Upper lobe of left lung (tissue), 4 donors: ENCODE data around the gene RAPGEF5.

Experiments
- CTCF ChIP-seq, 6 experiments: fragments of 450-650 bp in 4 of 6; fragments of 200-600 bp in 2 of 6; sonication (generic) in 2 of 6; IDR thresholded peaks; one replicate each; pipeline ENCODE4 v1.5.1; 2016 to 2019; ENCODE audit warnings: antibody characterized with exemption in 6 of 6
- POLR2A ChIP-seq, 4 donors: fragments of 450-650 bp; IDR thresholded peaks; one replicate each; pipeline ENCODE4 v1.5.1; 2016 to 2017; ENCODE audit warnings: antibody characterized with exemption in 4 of 4, mild to moderate bottlenecking in 2 of 4

GRCh38 chr7:22216309-22216708 is 140.6 kb downstream of the RAPGEF5 start:
- TF ChIP-seq POLR2A (IDR thresholded peaks at IDR 0.05) (no peak), CTCF (IDR thresholded peaks at IDR 0.05) (no peak)
